Measurements from ENCODE around the gene ZFR2.

ZFR2 gene

GRCh38 chr19:3873151-3873550, 4.3 kb upstream of the ZFR2 start:
- no peak for DNase-seq (ENCODE audit: low read depth)
- H3K4me3 ChIP-seq (ENCODE audit: low read depth, low read length) = no peak overlapping the region
- TF ChIP-seq CTCF (conservative IDR thresholded peaks at IDR 0.05; ENCODE audit: low read depth, low read length) = no peak

GRCh38 chr19:3867971-3868769, 668 bp downstream of the ZFR2 start:
- no peak for DNase-seq (ENCODE audit: low read depth)
- no peak for TF ChIP-seq CTCF (conservative IDR thresholded peaks at IDR 0.05; ENCODE audit: low read depth, low read length)
- no peak overlapping the region for H3K4me3 ChIP-seq (ENCODE audit: low read depth, low read length)

- TF ChIP-seq CTCF (conservative IDR thresholded peaks at IDR 0.05; ENCODE audit: low read depth, low read length) = no peak
- no peak overlapping the region for H3K4me3 ChIP-seq (ENCODE audit: low read depth, low read length)
- DNase-seq (ENCODE audit: low read depth) = no peak
Observed at GRCh38 chr19:3866910-3867638, 1.8 kb downstream of the ZFR2 start.

- H3K4me3 ChIP-seq (ENCODE audit: low read depth, low read length) = no peak overlapping the region
- DNase-seq (ENCODE audit: low read depth) = no peak
- TF ChIP-seq CTCF (conservative IDR thresholded peaks at IDR 0.05; ENCODE audit: low read depth, low read length) = no peak
Observed at GRCh38 chr19:3863648-3864047, 5.2 kb downstream of the ZFR2 start.

GRCh38 chr19:3862826-3863500, 5.9 kb downstream of the ZFR2 start:
- H3K4me3 ChIP-seq (ENCODE audit: low read depth, low read length) = no peak overlapping the region
- no peak for TF ChIP-seq CTCF (conservative IDR thresholded peaks at IDR 0.05; ENCODE audit: low read depth, low read length)
- DNase-seq (ENCODE audit: low read depth) = no peak

- no peak for TF ChIP-seq CTCF (conservative IDR thresholded peaks at IDR 0.05; ENCODE audit: low read depth, low read length)
Observed at GRCh38 chr19:3860499-3860898, 8.3 kb downstream of the ZFR2 start.

More at GRCh38 chr19:3860499-3860898, 8.3 kb downstream of the ZFR2 start:
- H3K4me3 ChIP-seq (ENCODE audit: low read depth, low read length) = no peak overlapping the region
- no peak for DNase-seq (ENCODE audit: low read depth)
